Natural killer cell (primary cell): ENCODE measurements around the gene GRM2. TPM values are rescaled to one million over a fixed set of nuclear protein-coding genes. Genes with fewer than 3 reads are reported as not detected.

ENCODE experiments used
- ATAC-seq, 3 donors: fragments of 150-1000 bp in 2 of 3; fragments of 200-7000 bp in 1 of 3; cut with Tn5 transposase; 1 replicate in 1 of 3; 2 replicates in 2 of 3; pipeline ENCODE4 v1.10.0; 2021; ENCODE audit warnings: mild to moderate bottlenecking in 2 of 3, moderate library complexity in 2 of 3
- DNase-seq, 2 donors: peaks; one replicate each; pipeline versions ENCODE4 v3.0.0 to v3.0.0-alpha.2; 2013 to 2021; ENCODE audit warnings: mixed read lengths in 1 of 2
- H3K27ac ChIP-seq: one replicate; pipeline ENCODE4 v1.5.1; 2013; ENCODE audit warnings: mild to moderate bottlenecking, low read length
- H3K27me3 ChIP-seq: one replicate; pipeline ENCODE4 v1.6.1; 2013; ENCODE audit warnings: low read length; ENCODE audit not compliant: control insufficient read depth, insufficient read depth
- H3K36me3 ChIP-seq: one replicate; pipeline ENCODE4 v1.6.1; 2013; ENCODE audit warnings: low read length; ENCODE audit not compliant: control insufficient read depth, insufficient read depth
- H3K4me1 ChIP-seq: one replicate; pipeline ENCODE4 v1.6.1; 2013; ENCODE audit warnings: low read length; ENCODE audit not compliant: control insufficient read depth, insufficient read depth
- H3K4me3 ChIP-seq: one replicate; pipeline ENCODE4 v1.5.1; 2013; ENCODE audit warnings: low read length
- H3K9me3 ChIP-seq: one replicate; pipeline ENCODE4 v1.6.1; 2013; ENCODE audit warnings: low read length; ENCODE audit not compliant: control insufficient read depth, insufficient read depth
- H3K27ac Mint-ChIP-seq, 2 donors: one replicate each; pipeline ENCODE4 v1.8.0; 2022; ENCODE audit warnings: mild to moderate bottlenecking in 2 of 2, mixed read lengths in 2 of 2, moderate library complexity in 1 of 2
- H3K27me3 Mint-ChIP-seq, 2 donors: one replicate each; pipeline ENCODE4 v1.8.0; 2022; ENCODE audit warnings: low read depth in 2 of 2, mixed read lengths in 2 of 2
- H3K36me3 Mint-ChIP-seq: one replicate; pipeline ENCODE4 v1.8.0; 2022; ENCODE audit warnings: mixed read lengths
- H3K4me1 Mint-ChIP-seq, 2 donors: one replicate each; pipeline ENCODE4 v1.8.0; 2022; ENCODE audit warnings: mixed read lengths in 2 of 2
- H3K4me3 Mint-ChIP-seq: one replicate; pipeline ENCODE4 v1.8.0; 2022; ENCODE audit warnings: mild to moderate bottlenecking, moderate library complexity, mixed read lengths
- H3K9me3 Mint-ChIP-seq, 2 donors: one replicate each; pipeline ENCODE4 v1.8.0; 2022; ENCODE audit warnings: mixed read lengths in 2 of 2
- CTCF ChIP-seq: fragments of 200-600 bp; IDR thresholded peaks from one replicate; pipeline ENCODE4 v1.8.0; 2022; ENCODE audit warnings: antibody characterized with exemption
- WGBS: methylation state at CpG from one replicate; pipeline ENCODE4 v1.1.7; 2013; ENCODE audit warnings: missing lambda C conversion rate; ENCODE audit not compliant: insufficient coverage; 5-methylcytosine and 5-hydroxymethylcytosine counted together
- intact Hi-C: fragments of 100-400 bp; cut with micrococcal nuclease; formaldehyde crosslinking; loops from one replicate; pipeline ENCODE4 v1.14.2; 2022
- total RNA-seq, 4 donors: library from RNA; stranded (reverse); fragments of 120-200 nt in 1 of 4; gene quantifications; one replicate each; pipeline versions ENCODE4 v1.2.3 to v1.2.4, GENCODE V29; 2013 to 2022

GRM2 gene
- total RNA-seq, 3 donors from 2014 or later (not counting 1 experiment from before 2014, with no cell fraction given): 5.6 to 8.0 (median 7.4) TPM

DNA sequence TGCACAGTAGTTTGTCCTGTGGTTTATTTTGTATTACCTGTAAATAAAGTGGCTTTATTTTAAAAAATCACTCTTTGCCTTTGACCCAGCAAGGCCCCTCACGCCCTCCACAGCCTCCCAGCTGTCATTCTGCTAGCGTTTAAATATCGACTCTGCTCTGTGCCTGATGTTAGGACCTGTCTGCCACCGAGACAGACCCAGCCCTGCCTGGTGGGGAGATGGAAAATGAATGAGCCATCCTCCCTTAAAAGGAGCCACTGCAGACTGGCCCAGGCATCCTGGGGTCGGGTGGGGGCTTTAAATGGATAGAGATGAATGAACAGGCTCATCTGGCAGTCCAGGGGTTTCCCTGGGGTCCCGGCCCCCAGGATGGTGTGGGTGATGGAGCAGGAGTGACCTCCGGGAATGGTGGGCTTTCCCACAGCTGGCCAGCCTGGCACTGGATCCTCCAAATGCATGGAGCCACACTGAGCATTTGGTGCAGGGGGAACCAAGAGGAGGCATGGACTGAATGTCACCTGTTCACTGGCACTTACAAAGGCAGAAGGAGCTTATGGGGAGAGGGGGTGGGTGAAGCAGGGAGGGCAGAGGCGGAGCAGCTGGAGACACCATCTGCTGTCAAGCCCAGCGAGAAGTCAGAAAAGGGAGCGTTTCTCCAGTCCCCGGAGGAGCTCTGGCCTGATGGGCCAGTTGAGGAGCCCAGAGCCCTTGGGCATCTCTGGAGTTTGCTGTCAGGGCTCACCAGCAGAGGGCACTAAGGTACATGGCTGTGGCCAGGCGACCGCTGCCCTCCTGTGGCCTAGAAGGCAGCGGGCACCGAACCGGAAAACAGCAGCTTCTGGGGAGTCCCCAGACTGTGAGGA is 11.9 kb downstream of the GRM2 start:
- no peaks in the 10 kb centered on the region for H3K9me3 ChIP-seq
- no peak overlapping the region for H3K4me3 ChIP-seq
- DNase-seq: peak; percentile 33 to 62
- H3K4me1 Mint-ChIP-seq: peaks cover 13 to 33% of the 10 kb centered on the region in 2 donors
- H3K36me3 Mint-ChIP-seq: no peaks in the 10 kb centered on the region
- peaks cover 16% of the 10 kb centered on the region for H3K4me1 ChIP-seq
- ATAC-seq: peak; percentile 64 to 94 (median 82)
- no peak for TF ChIP-seq CTCF
- no peaks in the 10 kb centered on the region for H3K9me3 Mint-ChIP-seq
- no peaks in the 10 kb centered on the region for H3K36me3 ChIP-seq
- no peak overlapping the region for H3K27ac ChIP-seq
- intact Hi-C loops: no loop called here
- H3K27me3 ChIP-seq: no peaks in the 10 kb centered on the region
- no peak overlapping the region for H3K4me3 Mint-ChIP-seq
- peak overlapping the region in 1 of 2 donors; percentile 65 for H3K27ac Mint-ChIP-seq
- no peaks in the 10 kb centered on the region for H3K27me3 Mint-ChIP-seq
- 55% methylated on average over 16 of the region's 16 CpGs for WGBS

DNA sequence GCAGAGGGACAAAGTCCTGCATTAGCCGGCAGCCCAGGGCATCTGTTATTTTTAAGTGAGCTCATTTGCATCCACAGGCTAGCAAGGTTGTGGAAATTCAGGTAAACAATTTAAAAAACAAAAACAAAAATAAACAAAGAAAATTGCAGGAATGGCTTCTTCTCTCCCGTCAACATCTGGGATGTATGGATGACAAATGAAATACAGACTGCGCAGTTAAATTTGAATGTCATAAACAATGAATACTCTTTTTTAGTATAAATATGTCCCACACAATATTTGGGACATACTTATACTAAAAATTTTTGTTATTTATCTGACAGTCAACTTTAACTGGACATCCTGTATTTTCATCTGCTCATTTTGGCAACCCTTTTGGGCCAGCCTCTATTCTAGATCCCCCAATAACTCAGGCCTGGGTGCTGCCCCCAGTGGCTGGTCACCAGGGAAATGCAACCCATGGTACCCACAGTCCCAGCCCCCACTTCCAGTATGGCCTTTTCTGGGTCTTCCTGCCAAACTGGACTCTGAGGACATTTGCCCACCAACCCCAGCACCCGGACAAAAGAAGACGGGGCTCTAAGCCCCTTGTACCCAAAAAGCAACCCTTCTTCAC is 12.7 kb downstream of the GRM2 start:
- TF ChIP-seq CTCF: no peak
- no peaks in the 10 kb centered on the region for H3K36me3 Mint-ChIP-seq
- DNase-seq: no peak
- intact Hi-C loops: no loop called here
- Histone ChIP-seq H3K27ac (no peak overlapping the region), H3K9me3 (no peaks in the 10 kb centered on the region), H3K36me3 (no peaks in the 10 kb centered on the region), H3K27me3 (no peaks in the 10 kb centered on the region), H3K4me1 (peaks cover 16% of the 10 kb centered on the region), H3K4me3 (no peak overlapping the region)
- WGBS: 63% methylated on average over 3 of the region's 5 CpGs
- H3K4me1 Mint-ChIP-seq: peaks cover 13 to 26% of the 10 kb centered on the region in 2 donors
- no peak overlapping the region for H3K4me3 Mint-ChIP-seq
- peak overlapping the region in 1 of 2 donors; percentile 65 for H3K27ac Mint-ChIP-seq
- no peaks in the 10 kb centered on the region for H3K9me3 Mint-ChIP-seq
- ATAC-seq: peak in 1 of 3 donors; percentile 33
- no peaks in the 10 kb centered on the region for H3K27me3 Mint-ChIP-seq

DNA sequence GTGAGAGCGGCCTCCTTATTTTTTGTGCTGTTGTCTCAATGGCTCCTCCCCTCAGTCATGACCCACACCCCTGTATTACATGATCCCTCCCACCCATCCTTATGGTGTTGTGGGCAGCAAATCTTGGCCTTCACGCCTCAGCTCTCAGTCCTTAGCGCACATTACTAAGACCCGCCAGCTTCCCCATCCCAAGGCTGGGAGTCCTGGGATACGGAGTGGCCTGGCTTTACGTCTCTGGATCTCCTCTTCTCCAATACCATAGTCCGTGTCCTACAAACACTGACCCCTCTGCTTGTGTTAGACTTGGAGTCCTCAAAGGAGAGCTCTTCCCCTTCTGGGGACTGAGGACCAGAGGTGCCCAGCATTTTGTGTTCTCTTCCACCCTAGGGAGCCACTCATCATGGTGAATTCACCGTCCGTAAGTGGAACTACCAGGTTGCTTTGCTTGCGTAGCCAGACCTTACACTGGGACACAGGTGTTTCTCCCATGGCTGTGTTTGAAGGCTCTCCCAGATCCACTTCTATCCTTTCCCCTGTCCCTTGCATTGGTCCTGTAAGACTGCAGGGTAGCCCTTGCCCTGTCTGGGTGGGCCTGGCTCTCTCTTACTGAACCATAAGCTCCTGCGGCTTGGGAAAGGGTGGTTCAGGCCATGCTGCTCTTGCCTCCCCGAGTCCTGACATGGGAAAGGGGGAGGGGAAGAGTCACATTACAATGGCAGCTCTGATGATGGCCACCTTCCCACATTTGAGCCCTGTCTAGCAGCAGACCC is 13.6 kb downstream of the GRM2 start:
- intact Hi-C loops: no loop called here
- no peaks in the 10 kb centered on the region for H3K27me3 Mint-ChIP-seq
- no peaks in the 10 kb centered on the region for H3K36me3 Mint-ChIP-seq
- TF ChIP-seq CTCF: no peak
- 98% methylated on average over 12 of the region's 12 CpGs for WGBS
- Histone ChIP-seq H3K4me3 (no peak overlapping the region), H3K27ac (no peak overlapping the region), H3K4me1 (peaks cover 16% of the 10 kb centered on the region), H3K36me3 (no peaks in the 10 kb centered on the region), H3K27me3 (no peaks in the 10 kb centered on the region), H3K9me3 (no peaks in the 10 kb centered on the region)
- H3K4me3 Mint-ChIP-seq: no peak overlapping the region
- ATAC-seq: no peak
- H3K9me3 Mint-ChIP-seq: no peaks in the 10 kb centered on the region
- H3K4me1 Mint-ChIP-seq: peaks cover 13 to 24% of the 10 kb centered on the region in 2 donors
- H3K27ac Mint-ChIP-seq: peak overlapping the region in 1 of 2 donors; percentile 40
- DNase-seq: no peak
